T-cell (primary cell): ENCODE results near the gene NAE1. TPM values are rescaled to one million over a fixed set of nuclear protein-coding genes. Genes with fewer than 3 reads are reported as not detected.

Experiments
- ATAC-seq, 4 experiments: fragments of 200-7000 bp in 3 of 4; fragments of 150-1000 bp in 1 of 4; cut with Tn5 transposase; replicated peaks in 1 of 4; 1 replicate in 3 of 4; 2 replicates in 1 of 4; pipeline ENCODE4 v1.10.0; 2021; ENCODE audit warnings: moderate library complexity in 3 of 4, mild to moderate bottlenecking in 2 of 4, moderate number of reproducible peaks in 1 of 4
- CTCF ChIA-PET, 2 donors: fragments of 300-600 bp; sonication (Branson Sonifier 250); formaldehyde crosslinking; loops; one replicate each; lab custom pipeline; 2022; ENCODE audit warnings: antibody characterized with exemption in 2 of 2; lab: Charles Lee
- POLR2A ChIA-PET, 2 donors: fragments of 300-600 bp; sonication (Branson Sonifier 250); formaldehyde crosslinking; loops; one replicate each; lab custom pipeline; 2022; ENCODE audit warnings: antibody characterized with exemption in 2 of 2; lab: Charles Lee
- DNase-seq, 35 experiments: peaks; one replicate each; pipeline versions ENCODE4 v3.0.0 to v3.0.0-alpha.2; 2013 to 2023
- H3K27ac ChIP-seq: one replicate; pipeline ENCODE4 v1.5.1; 2013; ENCODE audit warnings: low read length
- H3K27me3 ChIP-seq, 2 experiments: replicated peaks in 1 of 2; 1 replicate in 1 of 2; 2 replicates in 1 of 2; pipeline versions ENCODE4 v1.6.1 to v1.7.0; 2013; ENCODE audit warnings: low read length in 1 of 2, mixed read lengths in 1 of 2; ENCODE audit not compliant: control insufficient read depth in 2 of 2, insufficient read depth in 2 of 2; ENCODE audit errors: extremely low read depth in 1 of 2
- H3K36me3 ChIP-seq, 2 donors: 1 replicate in 1 of 2; 2 replicates in 1 of 2; pipeline versions ENCODE4 v1.6.1 to v1.7.0; 2013; ENCODE audit warnings: low read length in 1 of 2; ENCODE audit not compliant: control insufficient read depth in 2 of 2, insufficient read depth in 1 of 2; ENCODE audit errors: extremely low read depth in 1 of 2
- H3K4me1 ChIP-seq, 2 experiments: 1 replicate in 1 of 2; 2 replicates in 1 of 2; pipeline versions ENCODE4 v1.6.1 to v1.7.0; 2013; ENCODE audit warnings: low read length in 2 of 2, mixed read lengths in 1 of 2; ENCODE audit not compliant: insufficient read depth in 2 of 2, control insufficient read depth in 1 of 2; ENCODE audit errors: extremely low read depth in 1 of 2
- H3K4me3 ChIP-seq, 2 donors: 1 replicate in 1 of 2; 2 replicates in 1 of 2; pipeline versions ENCODE4 v1.5.1 to v1.7.0; 2013; ENCODE audit warnings: mild to moderate bottlenecking in 2 of 2, low read length in 1 of 2, moderate library complexity in 1 of 2; ENCODE audit not compliant: control insufficient read depth in 1 of 2; ENCODE audit errors: extremely low read depth in 1 of 2
- H3K9me3 ChIP-seq: 2 replicates; pipeline ENCODE4 v1.7.0; 2013
- H3K27ac Mint-ChIP-seq, 2 donors: one replicate each; pipeline ENCODE4 v1.8.0; 2020 to 2021; ENCODE audit warnings: mild to moderate bottlenecking in 2 of 2, mixed read lengths in 2 of 2
- H3K27me3 Mint-ChIP-seq, 2 donors: one replicate each; pipeline ENCODE4 v1.8.0; 2021 to 2022; ENCODE audit warnings: mixed read lengths in 2 of 2
- H3K36me3 Mint-ChIP-seq: one replicate; pipeline ENCODE4 v1.8.0; 2021; ENCODE audit warnings: mixed read lengths
- H3K4me1 Mint-ChIP-seq, 3 donors: one replicate each; pipeline ENCODE4 v1.8.0; 2020 to 2022; ENCODE audit warnings: mixed read lengths in 3 of 3, mild to moderate bottlenecking in 1 of 3
- H3K4me3 Mint-ChIP-seq, 3 donors: one replicate each; pipeline ENCODE4 v1.8.0; 2020 to 2022; ENCODE audit warnings: mild to moderate bottlenecking in 3 of 3, mixed read lengths in 3 of 3, moderate library complexity in 3 of 3
- H3K9me3 Mint-ChIP-seq, 3 donors: one replicate each; pipeline ENCODE4 v1.8.0; 2020 to 2022; ENCODE audit warnings: mixed read lengths in 3 of 3
- WGBS: methylation state at CpG from one replicate; pipeline ENCODE4 v1.1.5; 2013; ENCODE audit warnings: missing lambda C conversion rate; ENCODE audit not compliant: insufficient coverage; 5-methylcytosine and 5-hydroxymethylcytosine counted together
- total RNA-seq, 35 experiments: library from RNA in 6 of 35; stranded (reverse) in 6 of 35; fragments of 120-200 nt in 1 of 35; gene quantifications; one replicate each; pipeline versions ENCODE4 v1.2.1 to v1.2.4 and lab custom pipeline; 2013 to 2026

The NAE1 gene
- 10 to 100 TPM; 67.8 to 93.2 (median 75.0) TPM for total RNA-seq
- 80.4 TPM for total RNA-seq (2013)
- total RNA-seq (lab: John Stamatoyannopoulos, UW) = 42.7 to 144 (median 68.9) reads per million in 29 experiments

- Mint-ChIP-seq H3K9me3 (no peaks in the 10 kb centered on the region), H3K36me3 (peaks cover 12% of the 10 kb centered on the region), H3K27me3 (peaks cover 0 to 5% of the 10 kb centered on the region in 2 donors), H3K4me3 (peak within 1 kb of the TSS; percentile 67 to 77 (median 76)), H3K27ac (peak within 1 kb of the TSS in 1 of 2 donors; percentile 48), H3K4me1 (peaks cover 31 to 38% (median 36%) of the 10 kb centered on the region in 3 donors)
- DNase-seq (peak; percentile 74 to 97 (median 86)), ATAC-seq (peak; percentile 94 to 99 (median 95))
- H3K4me1 ChIP-seq = peaks cover 8 to 28% of the 10 kb centered on the region in 2 experiments
- H3K9me3 ChIP-seq = no peaks in the 10 kb centered on the region
- peak within 1 kb of the TSS; percentile 64 to 90 for H3K4me3 ChIP-seq
- POLR2A ChIA-PET = interaction anchor here in 1 of 2 donors (0.6 to 0.7 kb wide), 3 partner anchors 33 to 1446 kb away, joined by 3 read pairs; no protein-coding TSS in a partner anchor
- peaks cover 0 to 16% of the 10 kb centered on the region in 2 donors for H3K36me3 ChIP-seq
- no peak within 1 kb of the TSS for H3K27ac ChIP-seq
- H3K27me3 ChIP-seq = peaks cover 0 to 14% of the 10 kb centered on the region in 2 experiments
- CTCF ChIA-PET = interaction anchor here (0.5 to 3.9 kb wide), 24 partner anchors 9 to 837 kb away, joined by 3 to 38 read pairs (median 4); partner anchors contain the start of genes CMTM3 (in 1 of the 2), DYNC1LI2 (in 1 of the 2), PDP2 (in 1 of the 2) and TMEM208 (in 1 of the 2)
- under 1% methylated on average over 82 of the region's 84 CpGs for WGBS
Observed at GRCh38 chr16:66830422-66831404, at the start of gene NAE1. Gene NAE1 (minus strand): TSS chr16:66830976. CDS start chr16:66830899, 77 bp downstream.

- no peaks in the 10 kb centered on the region for H3K36me3 Mint-ChIP-seq
- peaks cover 39 to 56% (median 41%) of the 10 kb centered on the region in 3 donors for H3K4me1 Mint-ChIP-seq
- peak overlapping the region; percentile 22 to 50 for H3K27ac Mint-ChIP-seq
- DNase-seq (peak in 1 of 35 experiments; percentile 11), ATAC-seq (no peak)
- H3K9me3 Mint-ChIP-seq = no peaks in the 10 kb centered on the region
- peak overlapping the region in 2 of 3 donors; percentile 29 to 99 for H3K4me3 Mint-ChIP-seq
- Histone ChIP-seq H3K9me3 (no peaks in the 10 kb centered on the region), H3K27ac (no peak overlapping the region), H3K4me1 (peaks cover 3 to 38% of the 10 kb centered on the region in 2 experiments), H3K4me3 (no peak overlapping the region), H3K27me3 (no peaks in the 10 kb centered on the region), H3K36me3 (no peaks in the 10 kb centered on the region)
- ChIA-PET POLR2A (no interaction called here), CTCF (interaction anchor here in 1 of 2 donors (0.6 kb wide), 1 partner anchor 345 kb away, joined by 6 read pairs; no protein-coding TSS in a partner anchor)
- H3K27me3 Mint-ChIP-seq = no peaks in the 10 kb centered on the region
- WGBS = 40% methylated on average over 3 of the region's 5 CpGs
Observed at GRCh38 chr16:66878067-66878466, 47.3 kb upstream of the NAE1 start.

GRCh38 chr16:66874079-66874775 is 43.5 kb upstream of the NAE1 start:
- WGBS = no CpG with 5 or more reads among the region's 1 CpG
- Mint-ChIP-seq H3K27me3 (no peaks in the 10 kb centered on the region), H3K9me3 (no peaks in the 10 kb centered on the region), H3K4me3 (peak overlapping the region in 2 of 3 donors; percentile 24 to 53), H3K27ac (peak overlapping the region; percentile 80 to 83), H3K4me1 (peaks cover 25 to 39% (median 26%) of the 10 kb centered on the region in 3 donors), H3K36me3 (no peaks in the 10 kb centered on the region)
- H3K4me3 ChIP-seq = no peak overlapping the region
- H3K36me3 ChIP-seq = no peaks in the 10 kb centered on the region
- ATAC-seq (no peak), DNase-seq (peak in 1 of 35 experiments; percentile 20)
- ChIA-PET CTCF (interaction anchor here in 1 of 2 donors (0.6 to 1.7 kb wide), 2 partner anchors 36 to 44 kb away, joined by 5 to 8 read pairs; partner anchors contain the start of gene NAE1), POLR2A (interaction anchor here (0.6 kb wide), 3 partner anchors 15 to 1545 kb away, joined by 4 to 5 read pairs (median 4); no protein-coding TSS in a partner anchor)
- H3K4me1 ChIP-seq = peaks cover 0 to 29% of the 10 kb centered on the region in 2 experiments
- peak overlapping the region; percentile 40 for H3K27ac ChIP-seq
- no peaks in the 10 kb centered on the region for H3K9me3 ChIP-seq
- no peaks in the 10 kb centered on the region for H3K27me3 ChIP-seq

- CTCF ChIA-PET = interaction anchor here in 1 of 2 donors (1.2 to 1.7 kb wide), 3 partner anchors 8 to 311 kb away, joined by 4 to 16 read pairs (median 8); partner anchors contain the start of gene NAE1
- ATAC-seq = no peak
Observed at GRCh38 chr16:66873685-66874055, 42.9 kb upstream of the NAE1 start.

GRCh38 chr16:66872943-66873684 is 42.3 kb upstream of the NAE1 start:
- peak; percentile 66 to 94 (median 77) for DNase-seq
- peaks cover 20 to 32% (median 21%) of the 10 kb centered on the region in 3 donors for H3K4me1 Mint-ChIP-seq
- Histone ChIP-seq H3K9me3 (no peaks in the 10 kb centered on the region), H3K27ac (peak overlapping the region; percentile 42), H3K4me1 (peaks cover 0 to 29% of the 10 kb centered on the region in 2 experiments), H3K4me3 (peak overlapping the region; percentile 44 to 61), H3K27me3 (no peaks in the 10 kb centered on the region), H3K36me3 (no peaks in the 10 kb centered on the region)
- CTCF ChIA-PET = interaction anchor here in 1 of 2 donors (0.8 to 1.7 kb wide), 5 partner anchors 9 to 310 kb away, joined by 3 to 16 read pairs (median 4); partner anchors contain the start of gene NAE1
- no peaks in the 10 kb centered on the region for H3K36me3 Mint-ChIP-seq
- peak; percentile 89 to 92 (median 91) for ATAC-seq
- WGBS = 3% methylated on average over 37 of the region's 39 CpGs
- no peaks in the 10 kb centered on the region for H3K9me3 Mint-ChIP-seq
- POLR2A ChIA-PET = no interaction called here
- H3K27me3 Mint-ChIP-seq = no peaks in the 10 kb centered on the region
- peak overlapping the region; percentile 60 to 83 (median 73) for H3K4me3 Mint-ChIP-seq
- peak overlapping the region; percentile 74 to 86 for H3K27ac Mint-ChIP-seq

More at GRCh38 chr16:66873685-66874055, 42.9 kb upstream of the NAE1 start:
- H3K4me3 ChIP-seq = no peak overlapping the region
- H3K9me3 ChIP-seq = no peaks in the 10 kb centered on the region
- peak overlapping the region; percentile 42 for H3K27ac ChIP-seq
- no peaks in the 10 kb centered on the region for H3K9me3 Mint-ChIP-seq
- no peak for DNase-seq
- H3K27me3 Mint-ChIP-seq = no peaks in the 10 kb centered on the region
- peak overlapping the region in 1 of 3 donors; percentile 83 for H3K4me3 Mint-ChIP-seq
- H3K36me3 ChIP-seq = no peaks in the 10 kb centered on the region
- no peaks in the 10 kb centered on the region for H3K27me3 ChIP-seq
- no peaks in the 10 kb centered on the region for H3K36me3 Mint-ChIP-seq
- peaks cover 25 to 37% (median 26%) of the 10 kb centered on the region in 3 donors for H3K4me1 Mint-ChIP-seq
- H3K27ac Mint-ChIP-seq = no peak overlapping the region
- POLR2A ChIA-PET = no interaction called here
- H3K4me1 ChIP-seq = peaks cover 0 to 29% of the 10 kb centered on the region in 2 experiments
